GM12878 (cell line): ENCODE results near the gene ITGAL. TPM values are rescaled to one million over a fixed set of nuclear protein-coding genes. Genes with fewer than 3 reads are reported as not detected.

Source experiments
- ATAC-seq: fragments of 200-7000 bp; cut with Tn5 transposase; 3 replicates; pipeline ENCODE4 v1.9.1; 2020; ENCODE audit warnings: mild to moderate bottlenecking, moderate library complexity
- BruUV-seq: library from RNA; stranded (reverse); fragments of 400-500 nt; replicated peaks from 2 replicates; lab custom pipeline; 2021; lab: Mats Ljungman, UMichigan
- CTCF ChIA-PET: fragments of 300-600 bp; sonication (Branson Sonifier 250); formaldehyde crosslinking; extraction: SDS; loops from one replicate; lab custom pipeline; 2021; ENCODE audit warnings: inconsistent platforms; lab: Yijun Ruan, JAX
- POLR2A ChIA-PET: fragments of 350-600 bp; formaldehyde crosslinking; extraction: SDS; loops from one replicate; lab custom pipeline; 2021; ENCODE audit warnings: inconsistent platforms; lab: Charles Lee
- RAD21 ChIA-PET: fragments of 300-600 bp; sonication (Branson Sonifier 250); formaldehyde crosslinking; loops from one replicate; lab custom pipeline; 2023; ENCODE audit warnings: antibody characterized with exemption; ENCODE audit not compliant: unreplicated experiment; lab: Charles Lee
- SMC1A ChIA-PET: fragments of 300-600 bp; sonication (Branson Sonifier 250); formaldehyde crosslinking; loops from one replicate; lab custom pipeline; 2023; ENCODE audit not compliant: unreplicated experiment, uncharacterized antibody; lab: Charles Lee
- DNase-seq: peaks from one replicate; pipeline ENCODE4 v3.0.0-alpha.2; 2011; ENCODE audit warnings: low read depth, low spot score
- FAIRE-seq: peaks from 3 replicates; lab custom pipeline; 2011; peaks lifted over from hg19 to GRCh38; lab: Jason Lieb, UNC
- H2AFZ ChIP-seq: 2 replicates; pipeline ENCODE4 v1.6.0; 2011; ENCODE audit warnings: low read depth, low read length, control low read depth; ENCODE audit not compliant: control insufficient read depth
- H3K27ac ChIP-seq: 2 replicates; pipeline ENCODE4 v1.5.1; 2011; ENCODE audit warnings: control low read depth; ENCODE audit not compliant: control insufficient read depth, insufficient read depth
- H3K27me3 ChIP-seq, 2 experiments: replicated peaks in 1 of 2; 2 replicates each; pipeline versions ENCODE4 v1.6.0 to v1.6.1; 2011; ENCODE audit warnings: low read length in 1 of 2; ENCODE audit not compliant: control insufficient read depth in 2 of 2, insufficient read depth in 2 of 2
- H3K36me3 ChIP-seq, 2 experiments: 2 replicates each; pipeline ENCODE4 v1.5.1; 2011; ENCODE audit warnings: low read length in 1 of 2; ENCODE audit not compliant: control insufficient read depth in 2 of 2, insufficient read depth in 2 of 2
- H3K4me1 ChIP-seq: 2 replicates; pipeline ENCODE4 v1.6.1; 2011; ENCODE audit warnings: mild to moderate bottlenecking, low read length, moderate library complexity, mixed read lengths; ENCODE audit not compliant: control insufficient read depth, insufficient read depth
- H3K4me2 ChIP-seq: 2 replicates; pipeline ENCODE4 v1.6.0; 2011; ENCODE audit warnings: control low read depth; ENCODE audit not compliant: control insufficient read depth, insufficient read depth
- H3K4me3 ChIP-seq: fragments of 200-600 bp; sonication (generic); 2 replicates; pipeline ENCODE4 v1.5.1; 2016
- H3K79me2 ChIP-seq: 2 replicates; pipeline ENCODE4 v1.6.0; 2011; ENCODE audit warnings: low read length; ENCODE audit not compliant: control insufficient read depth, insufficient read depth
- H3K9ac ChIP-seq: 2 replicates; pipeline ENCODE4 v1.8.0; 2011; ENCODE audit warnings: low read length, control low read depth, mixed read lengths; ENCODE audit not compliant: control insufficient read depth, insufficient read depth
- H3K9me3 ChIP-seq: replicated peaks from 3 replicates; pipeline ENCODE4 v1.5.1; 2011; ENCODE audit warnings: mild to moderate bottlenecking, low read length; ENCODE audit not compliant: control insufficient read depth, insufficient read depth
- H4K20me1 ChIP-seq: 2 replicates; pipeline ENCODE4 v1.6.0; 2011; ENCODE audit not compliant: control insufficient read depth, insufficient read depth
- CBX5 ChIP-seq: sonication (generic); IDR thresholded peaks from 2 replicates; pipeline ENCODE4 v1.6.1; 2016; ENCODE audit warnings: low read depth, moderate library complexity, mild to moderate bottlenecking, inconsistent platforms
- CEBPB ChIP-seq, 2 experiments: fragments of 150-350 bp in 1 of 2; IDR thresholded peaks; 2 replicates each; pipeline ENCODE4 v1.6.1; 2012 to 2014; ENCODE audit warnings: low read depth in 2 of 2, low read length in 2 of 2, borderline replicate concordance in 1 of 2, inconsistent platforms in 1 of 2
- CREM ChIP-seq: IDR thresholded peaks from 2 replicates; pipeline ENCODE4 v1.6.1; 2014; ENCODE audit warnings: antibody characterized with exemption, low read depth
- HDAC6 ChIP-seq: fragments of 200-600 bp; sonication (generic); IDR thresholded peaks from one replicate; pipeline ENCODE4 v1.8.0; 2017; ENCODE audit warnings: antibody characterized with exemption; ENCODE audit not compliant: unreplicated experiment
- IKZF2 ChIP-seq, 2 experiments: fragments of 450-650 bp; IDR thresholded peaks; 2 replicates each; pipeline ENCODE4 v1.6.1; 2017; ENCODE audit warnings: mild to moderate bottlenecking in 2 of 2, moderate library complexity in 2 of 2
- PML ChIP-seq: IDR thresholded peaks from 2 replicates; pipeline ENCODE4 v1.6.1; 2012; ENCODE audit warnings: low read length, inconsistent platforms
- SIN3A ChIP-seq: IDR thresholded peaks from 2 replicates; pipeline ENCODE4 v1.6.1; 2012; ENCODE audit warnings: low read depth, low read length, improper control_type of control experiment
- SMAD5 ChIP-seq: IDR thresholded peaks from 2 replicates; pipeline ENCODE4 v1.6.1; 2016; ENCODE audit warnings: antibody characterized with exemption, low read depth
- SMARCA5 ChIP-seq: fragments of 450-650 bp; IDR thresholded peaks from 2 replicates; pipeline ENCODE4 v1.6.1; 2017; ENCODE audit warnings: mild to moderate bottlenecking
- TARDBP ChIP-seq: IDR thresholded peaks from 2 replicates; pipeline ENCODE4 v1.6.1; 2016; ENCODE audit warnings: borderline replicate concordance
- TCF7 ChIP-seq: IDR thresholded peaks from 2 replicates; pipeline ENCODE4 v1.6.1; 2014; ENCODE audit warnings: antibody characterized with exemption, borderline replicate concordance
- ZNF207 ChIP-seq: fragments of 450-650 bp; IDR thresholded peaks from 2 replicates; pipeline ENCODE4 v1.6.1; 2014; ENCODE audit warnings: antibody characterized with exemption, mild to moderate bottlenecking, borderline replicate concordance
- ZNF217 ChIP-seq: fragments of 450-650 bp; IDR thresholded peaks from 2 replicates; pipeline ENCODE4 v1.6.1; 2017; ENCODE audit warnings: antibody characterized with exemption, mild to moderate bottlenecking
- ZZZ3 ChIP-seq: IDR thresholded peaks from 2 replicates; pipeline ENCODE4 v1.6.1; 2011; ENCODE audit warnings: low read depth; ENCODE audit not compliant: control insufficient read depth, insufficient read length
- WGBS: methylation state at CpG from one replicate; pipeline ENCODE4 v1.1.6; 2016; ENCODE audit warnings: low lambda C conversion rate; ENCODE audit not compliant: insufficient replicate concordance, insufficient coverage; ENCODE audit errors: missing lambda C conversion rate; 5-methylcytosine and 5-hydroxymethylcytosine counted together
- in situ Hi-C: fragments of 300-500 bp; cut with MboI; formaldehyde crosslinking; loops from 9 replicates; pipeline ENCODE4 v1.14.3; 2018; ENCODE audit warnings: mixed read lengths
- intact Hi-C: fragments of 100-400 bp; cut with micrococcal nuclease; formaldehyde crosslinking; loops from one replicate; pipeline ENCODE4 v1.14.2; 2022; ENCODE audit not compliant: unreplicated experiment
- polyA plus RNA-seq, 11 experiments: library from polyadenylated mRNA; depleted of rRNA in 4 of 11; unstranded in 6 of 11; stranded (reverse) in 5 of 11; fragments of >200 nt; fragmentation: Nextera tagmentation in 4 of 11; fragmentation: Illumina TruSeq in 1 of 11; extraction: Ambion mirVana in 4 of 11; extraction: Trizol in 1 of 11; gene quantifications; 1 replicate in 1 of 11; 2 replicates in 10 of 11; pipeline versions ENCODE4 v1.2.1 to v1.2.3, GENCODE V29; 2011 to 2016; ENCODE audit warnings: inconsistent platforms in 2 of 11, missing spikeins in 2 of 11, low read depth in 1 of 11
- total RNA-seq, 4 experiments: library from RNA; depleted of rRNA in 3 of 4; stranded (reverse); fragments of >200 nt in 3 of 4; fragmentation: Illumina TruSeq in 1 of 4; extraction: Trizol in 1 of 4; gene quantifications; 2 replicates each; pipeline versions ENCODE4 v1.2.1 to v1.2.3, GENCODE V29; 2013 to 2021
- TF ChIP-seq, protein P1 (sequence below): fragments of 450-650 bp; IDR thresholded peaks from 2 replicates; pipeline ENCODE4 v1.6.1; 2017; ENCODE audit warnings: mild to moderate bottlenecking, low read depth, inconsistent platforms; ENCODE audit not compliant: poor library complexity, severe bottlenecking
- TF ChIP-seq, protein P2 (sequence below): IDR thresholded peaks from 2 replicates; pipeline ENCODE4 v1.6.1; 2011; ENCODE audit warnings: mild to moderate bottlenecking, low read depth, low read length, moderate library complexity; ENCODE audit not compliant: insufficient replicate concordance
- TF ChIP-seq, protein P3 (sequence below): fragments of 450-650 bp; IDR thresholded peaks from 2 replicates; pipeline ENCODE4 v1.6.1; 2017; ENCODE audit warnings: low read depth, mild to moderate bottlenecking, moderate library complexity
- TF ChIP-seq, protein P4 (sequence below): IDR thresholded peaks from 2 replicates; pipeline ENCODE4 v1.6.1; 2011; ENCODE audit warnings: low read depth, low read length, improper control_type of control experiment, borderline replicate concordance

ITGAL gene
- total and polyA plus RNA-seq, 10 of the 15 experiments (the other 5 are each of a cell fraction or from before 2014, with no cell fraction given) = 10.7 to 170 (median 96.9) TPM

DNA sequence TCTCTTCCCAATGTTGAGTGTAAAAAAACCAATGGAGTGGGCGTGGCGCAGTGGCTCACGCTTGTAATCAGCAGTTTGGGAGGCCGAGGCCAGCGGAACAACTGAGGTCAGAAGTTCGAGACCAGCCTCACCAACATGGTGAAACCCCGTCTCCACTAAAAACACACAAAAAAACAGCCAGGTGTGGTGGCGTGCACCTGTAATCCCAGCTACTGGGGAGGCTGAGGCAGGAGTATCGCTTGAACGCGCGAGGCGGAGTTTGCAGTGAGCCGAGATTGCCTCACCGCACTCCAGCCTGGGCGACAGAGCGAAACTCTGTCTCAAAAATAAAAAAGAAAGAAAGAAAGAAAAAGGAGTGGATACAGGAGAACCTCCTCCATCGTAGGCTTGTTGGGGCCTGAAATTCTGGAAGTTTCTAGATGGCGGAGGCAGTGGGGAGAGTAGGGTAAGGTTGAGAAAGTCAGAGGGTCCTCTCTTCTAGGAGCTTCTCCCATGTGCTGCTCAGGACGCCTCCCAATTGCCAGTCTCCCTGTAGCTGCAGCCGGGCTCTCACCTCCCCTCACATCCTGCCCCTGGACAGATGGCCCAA lies 86.3 kb downstream of the ITGAL start (continued):
- TF ChIP-seq IKZF2 (IDR thresholded peaks at IDR 0.05) (0 out of 4 replicates have a peak, but pooled peaks of 1 of the 2 experiments have one; percentile 6), SMARCA5 (peak; percentile 76), CREM (no peak), ZNF217 (peak; percentile 64; the same call in 1 of the 2 replicates), ZNF207 (no peak)
- TF ChIP-seq, protein P1, sequence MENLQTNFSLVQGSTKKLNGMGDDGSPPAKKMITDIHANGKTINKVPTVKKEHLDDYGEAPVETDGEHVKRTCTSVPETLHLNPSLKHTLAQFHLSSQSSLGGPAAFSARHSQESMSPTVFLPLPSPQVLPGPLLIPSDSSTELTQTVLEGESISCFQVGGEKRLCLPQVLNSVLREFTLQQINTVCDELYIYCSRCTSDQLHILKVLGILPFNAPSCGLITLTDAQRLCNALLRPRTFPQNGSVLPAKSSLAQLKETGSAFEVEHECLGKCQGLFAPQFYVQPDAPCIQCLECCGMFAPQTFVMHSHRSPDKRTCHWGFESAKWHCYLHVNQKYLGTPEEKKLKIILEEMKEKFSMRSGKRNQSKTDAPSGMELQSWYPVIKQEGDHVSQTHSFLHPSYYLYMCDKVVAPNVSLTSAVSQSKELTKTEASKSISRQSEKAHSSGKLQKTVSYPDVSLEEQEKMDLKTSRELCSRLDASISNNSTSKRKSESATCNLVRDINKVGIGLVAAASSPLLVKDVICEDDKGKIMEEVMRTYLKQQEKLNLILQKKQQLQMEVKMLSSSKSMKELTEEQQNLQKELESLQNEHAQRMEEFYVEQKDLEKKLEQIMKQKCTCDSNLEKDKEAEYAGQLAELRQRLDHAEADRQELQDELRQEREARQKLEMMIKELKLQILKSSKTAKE = no peak

DNA sequence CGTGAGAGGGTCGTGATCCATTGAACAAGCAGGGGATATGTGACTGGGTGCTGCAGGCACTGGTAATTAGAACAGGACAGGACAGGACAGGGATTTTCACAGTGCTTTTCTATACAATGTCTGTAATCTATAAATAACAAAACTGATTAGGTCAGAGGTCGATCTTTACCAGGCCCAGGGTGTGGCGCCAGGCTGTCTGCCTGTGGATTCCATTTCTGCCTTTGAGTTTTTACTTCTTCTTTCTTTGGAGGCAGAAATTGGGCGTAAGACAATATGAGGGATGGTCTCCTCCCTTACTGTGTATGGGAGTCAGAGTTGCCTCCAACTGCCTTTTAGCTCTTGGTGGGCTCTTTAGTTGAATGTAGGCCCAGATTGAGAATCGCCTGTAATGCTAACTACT lies 87.1 kb downstream of the ITGAL start:
- Histone ChIP-seq H3K4me2 (no peak overlapping the region), H3K9me3 (no peaks in the 10 kb centered on the region), H2AFZ (no peak overlapping the region), H3K36me3 (peaks cover 0 to 10% of the 10 kb centered on the region in 2 experiments; a peak in 3 of 4 replicates), H3K4me1 (no peaks in the 10 kb centered on the region), H4K20me1 (no peaks in the 10 kb centered on the region), H3K79me2 (peaks cover 11% of the 10 kb centered on the region), H3K27me3 (no peaks in the 10 kb centered on the region), H3K9ac (no peak overlapping the region), H3K27ac (no peak overlapping the region), H3K4me3 (no peak overlapping the region)
- FAIRE-seq (peak; percentile 7), DNase-seq (no peak), ATAC-seq (no peak)
- in situ Hi-C loops = no loop called here
- ChIA-PET POLR2A (interaction anchor here (0.7 to 5.9 kb wide), 4 partner anchors 9 to 55 kb away, joined by 3 to 109 read pairs (median 20); partner anchors contain the start of genes ZNF688 and ZNF747), RAD21 (interaction anchor here (2.3 to 4.3 kb wide), 2 partner anchors 24 kb away, joined by 10 to 99 read pairs; partner anchors contain the start of gene ZNF747), CTCF (interaction anchor here (3.1 to 3.6 kb wide), 3 partner anchors 24 to 130 kb away, joined by 12 to 23 read pairs (median 19); partner anchors contain the start of genes DCTPP1 and ZNF747), SMC1A (interaction anchor here (2.0 kb wide), 1 partner anchor 7 kb away, joined by 4 read pairs; no protein-coding TSS in a partner anchor)
- intact Hi-C loops = no loop called here
- no TSS peak for BruUV-seq
- WGBS = 96% methylated on average over 6 of the region's 6 CpGs
- TF ChIP-seq, protein P2, sequence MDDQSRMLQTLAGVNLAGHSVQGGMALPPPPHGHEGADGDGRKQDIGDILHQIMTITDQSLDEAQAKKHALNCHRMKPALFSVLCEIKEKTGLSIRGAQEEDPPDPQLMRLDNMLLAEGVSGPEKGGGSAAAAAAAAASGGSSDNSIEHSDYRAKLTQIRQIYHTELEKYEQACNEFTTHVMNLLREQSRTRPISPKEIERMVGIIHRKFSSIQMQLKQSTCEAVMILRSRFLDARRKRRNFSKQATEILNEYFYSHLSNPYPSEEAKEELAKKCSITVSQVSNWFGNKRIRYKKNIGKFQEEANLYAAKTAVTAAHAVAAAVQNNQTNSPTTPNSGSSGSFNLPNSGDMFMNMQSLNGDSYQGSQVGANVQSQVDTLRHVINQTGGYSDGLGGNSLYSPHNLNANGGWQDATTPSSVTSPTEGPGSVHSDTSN = no peak
- no peak for TF ChIP-seq TCF7
- TF ChIP-seq CEBPB (IDR thresholded peaks at IDR 0.05; ENCODE audit: borderline replicate concordance in 1 of 2, low read depth in 2 of 2, low read length in 2 of 2) = no peak
- no peak for TF ChIP-seq PML
- TF ChIP-seq, protein P3, sequence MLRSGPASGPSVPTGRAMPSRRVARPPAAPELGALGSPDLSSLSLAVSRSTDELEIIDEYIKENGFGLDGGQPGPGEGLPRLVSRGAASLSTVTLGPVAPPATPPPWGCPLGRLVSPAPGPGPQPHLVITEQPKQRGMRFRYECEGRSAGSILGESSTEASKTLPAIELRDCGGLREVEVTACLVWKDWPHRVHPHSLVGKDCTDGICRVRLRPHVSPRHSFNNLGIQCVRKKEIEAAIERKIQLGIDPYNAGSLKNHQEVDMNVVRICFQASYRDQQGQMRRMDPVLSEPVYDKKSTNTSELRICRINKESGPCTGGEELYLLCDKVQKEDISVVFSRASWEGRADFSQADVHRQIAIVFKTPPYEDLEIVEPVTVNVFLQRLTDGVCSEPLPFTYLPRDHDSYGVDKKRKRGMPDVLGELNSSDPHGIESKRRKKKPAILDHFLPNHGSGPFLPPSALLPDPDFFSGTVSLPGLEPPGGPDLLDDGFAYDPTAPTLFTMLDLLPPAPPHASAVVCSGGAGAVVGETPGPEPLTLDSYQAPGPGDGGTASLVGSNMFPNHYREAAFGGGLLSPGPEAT = no peak
- no peak for TF ChIP-seq HDAC6
- no peak for TF ChIP-seq TARDBP
- TF ChIP-seq, protein P4, sequence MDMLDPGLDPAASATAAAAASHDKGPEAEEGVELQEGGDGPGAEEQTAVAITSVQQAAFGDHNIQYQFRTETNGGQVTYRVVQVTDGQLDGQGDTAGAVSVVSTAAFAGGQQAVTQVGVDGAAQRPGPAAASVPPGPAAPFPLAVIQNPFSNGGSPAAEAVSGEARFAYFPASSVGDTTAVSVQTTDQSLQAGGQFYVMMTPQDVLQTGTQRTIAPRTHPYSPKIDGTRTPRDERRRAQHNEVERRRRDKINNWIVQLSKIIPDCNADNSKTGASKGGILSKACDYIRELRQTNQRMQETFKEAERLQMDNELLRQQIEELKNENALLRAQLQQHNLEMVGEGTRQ = no peak
- no peak for TF ChIP-seq SMAD5
- no peak for TF ChIP-seq ZZZ3
- TF ChIP-seq CBX5 = no peak
- TF ChIP-seq SIN3A = no peak
